GM10266 (cell line): ENCODE data around the gene KRR1.
"Not testable (repeated sequence)": the region's sequence is repeated elsewhere in the genome, so short reads cannot be mapped to it uniquely, and the experiment has no call there.

Source experiments
- DNase-seq: peaks from one replicate; pipeline ENCODE4 v3.0.0; 2012; ENCODE audit errors: extremely low spot score
- CTCF ChIP-seq: IDR thresholded peaks from 2 replicates; pipeline ENCODE4 v1.5.1; 2012; ENCODE audit warnings: mild to moderate bottlenecking, low read depth; ENCODE audit not compliant: control insufficient read depth, insufficient read depth; ENCODE audit errors: missing control alignments

KRR1 gene

GRCh38 chr12:75478116-75478794 is 33.2 kb downstream of the KRR1 start:
- no peak for DNase-seq
- no peak for TF ChIP-seq CTCF

DNA sequence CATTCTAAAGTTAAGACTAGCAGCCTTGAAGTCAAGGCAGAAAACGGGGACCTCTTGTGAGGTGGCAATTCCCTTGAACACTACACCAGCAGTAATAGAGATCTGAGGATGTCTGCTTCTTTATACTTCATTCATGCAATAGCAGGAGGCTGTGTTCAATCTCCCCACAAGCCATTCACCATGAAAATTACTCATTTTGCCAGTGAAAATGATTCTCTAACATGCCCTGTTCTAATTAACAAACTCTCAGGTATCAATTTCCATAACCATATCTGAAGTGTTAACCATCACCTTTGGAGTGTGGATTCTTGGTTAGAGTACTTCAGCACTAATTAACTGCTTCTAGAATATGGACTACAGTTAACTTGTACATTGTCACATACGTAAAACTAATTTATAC is 34.3 kb downstream of the KRR1 start:
- no peak for TF ChIP-seq CTCF

GRCh38 chr12:75476071-75476470 is 35.3 kb downstream of the KRR1 start:
- DNase-seq = no peak
- TF ChIP-seq CTCF = no peak

More for the DNA sequence above, 34.3 kb downstream of the KRR1 start:
- DNase-seq = no peak

GRCh38 chr12:75474116-75474515 is 37.3 kb downstream of the KRR1 start:
- no peak for DNase-seq
- TF ChIP-seq CTCF = no peak

GRCh38 chr12:75471902-75472890 is 39.2 kb downstream of the KRR1 start:
- TF ChIP-seq CTCF = no peak
- no peak for DNase-seq

DNA sequence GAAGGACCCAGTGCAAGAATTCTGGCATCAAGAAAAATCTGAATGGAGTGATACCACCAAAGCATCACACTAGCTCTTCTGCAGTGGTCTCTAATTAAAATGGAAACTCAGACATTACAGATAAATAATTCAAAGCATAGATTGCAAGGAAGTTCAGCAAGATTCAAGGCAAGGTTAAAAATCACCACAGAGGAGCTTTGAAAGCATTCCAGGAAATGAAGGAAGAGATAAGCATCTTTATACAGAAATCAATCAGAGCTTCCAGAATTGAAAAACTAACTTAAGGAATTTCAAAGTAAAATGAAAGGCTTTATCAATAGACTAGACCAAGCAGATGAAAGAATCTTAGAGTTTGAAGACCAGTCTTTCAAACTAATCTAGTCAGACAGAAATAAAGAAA is 51.2 kb downstream of the KRR1 start:
- TF ChIP-seq CTCF = no peak
- DNase-seq = no peak

GRCh38 chr12:75459755-75460154 is 51.7 kb downstream of the KRR1 start:
- no peak for DNase-seq
- TF ChIP-seq CTCF = no peak

- DNase-seq = not testable (repeated sequence)
These were observed 53.5 kb downstream of the KRR1 start for GRCh38 chr12:75457866-75458265.
